Thyroid gland (tissue), 4 donors: Measurements from ENCODE around the gene PRDM1. TPM values are rescaled to one million over a fixed set of nuclear protein-coding genes. Genes with fewer than 3 reads are reported as not detected.

Source experiments
- DNase-seq, 2 donors: peaks; one replicate each; pipeline ENCODE4 v3.0.0-alpha.2; 2019
- H3K27ac ChIP-seq, 3 donors: fragments of 200-600 bp; sonication (generic); 1 replicate in 2 of 3; 2 replicates in 1 of 3; pipeline ENCODE4 v1.5.1; 2016 to 2019; ENCODE audit warnings: mild to moderate bottlenecking in 1 of 3, moderate library complexity in 1 of 3
- H3K27me3 ChIP-seq: fragments of 200-600 bp; sonication (generic); one replicate; pipeline ENCODE4 v1.5.1; 2019
- H3K36me3 ChIP-seq, 2 donors: fragments of 200-600 bp; sonication (generic); one replicate each; pipeline ENCODE4 v1.5.1; 2016 to 2019
- H3K4me1 ChIP-seq, 2 donors: fragments of 200-600 bp; sonication (generic); one replicate each; pipeline ENCODE4 v1.5.1; 2017 to 2019
- H3K4me3 ChIP-seq, 3 donors: fragments of 200-600 bp; sonication (generic); replicated peaks in 1 of 3; 1 replicate in 2 of 3; 2 replicates in 1 of 3; pipeline ENCODE4 v1.5.1; 2016; ENCODE audit warnings: mild to moderate bottlenecking in 1 of 3
- H3K9me3 ChIP-seq: fragments of 200-600 bp; sonication (generic); one replicate; pipeline ENCODE4 v1.5.1; 2017
- POLR2A ChIP-seq, 2 donors: fragments of 450-650 bp; IDR thresholded peaks; one replicate each; pipeline ENCODE4 v1.6.1; 2017; ENCODE audit warnings: antibody characterized with exemption in 2 of 2, mild to moderate bottlenecking in 2 of 2, moderate library complexity in 1 of 2
- WGBS, 2 donors: methylation state at CpG; one replicate each; pipeline ENCODE4 v1.1.5; 2017; 5-methylcytosine and 5-hydroxymethylcytosine counted together
- intact Hi-C: fragments of 100-400 bp; cut with DNase I; formaldehyde crosslinking; loops from one replicate; pipeline ENCODE4 v1.15.1; 2023
- total RNA-seq, 4 donors: library from RNA; depleted of rRNA; stranded (reverse); fragments of >200 nt; gene quantifications; one replicate each; pipeline ENCODE4 v1.2.3, GENCODE V29; 2016
- TF ChIP-seq, protein P1 (sequence below), 6 experiments: fragments of 200-600 bp in 3 of 6; fragments of 450-650 bp in 3 of 6; sonication (generic) in 3 of 6; IDR thresholded peaks; one replicate each; pipeline ENCODE4 v1.5.1; 2016 to 2019; ENCODE audit warnings: antibody characterized with exemption in 6 of 6, mild to moderate bottlenecking in 2 of 6, inconsistent platforms in 1 of 6, moderate library complexity in 1 of 6

The PRDM1 gene
- total RNA-seq, 4 donors from 2014 or later, result 5.6 to 7.6 (median 7.0) TPM

DNA sequence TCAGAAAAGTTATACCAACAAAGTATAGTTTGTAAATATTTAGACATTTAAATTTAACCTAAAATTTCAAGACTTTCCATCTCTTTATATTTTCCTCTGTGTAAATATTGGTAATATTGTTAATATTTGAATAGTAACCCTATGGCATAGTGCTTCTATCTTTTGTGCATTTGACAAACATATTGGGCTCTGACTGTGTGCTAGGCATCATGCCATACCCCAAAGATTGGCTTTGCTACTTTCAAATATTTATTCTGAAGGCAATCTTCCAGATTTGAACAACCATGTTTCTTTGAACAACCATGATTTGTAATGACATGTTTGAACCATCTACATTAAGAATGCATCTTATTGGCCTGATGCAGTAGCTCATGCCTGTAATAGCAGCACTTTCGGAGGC, 15.5 kb upstream of the PRDM1 start:
- Histone ChIP-seq H3K27ac (no peak overlapping the region), H3K27me3 (no peaks in the 10 kb centered on the region), H3K4me1 (peaks cover 5 to 10% of the 10 kb centered on the region in 2 donors), H3K9me3 (no peaks in the 10 kb centered on the region), H3K4me3 (no peak overlapping the region), H3K36me3 (no peaks in the 10 kb centered on the region)
- 97 to 100% methylated on average over 1 of the region's 1 CpG for WGBS, 2 donors
- DNase-seq, result no peak
- TF ChIP-seq, protein P1, sequence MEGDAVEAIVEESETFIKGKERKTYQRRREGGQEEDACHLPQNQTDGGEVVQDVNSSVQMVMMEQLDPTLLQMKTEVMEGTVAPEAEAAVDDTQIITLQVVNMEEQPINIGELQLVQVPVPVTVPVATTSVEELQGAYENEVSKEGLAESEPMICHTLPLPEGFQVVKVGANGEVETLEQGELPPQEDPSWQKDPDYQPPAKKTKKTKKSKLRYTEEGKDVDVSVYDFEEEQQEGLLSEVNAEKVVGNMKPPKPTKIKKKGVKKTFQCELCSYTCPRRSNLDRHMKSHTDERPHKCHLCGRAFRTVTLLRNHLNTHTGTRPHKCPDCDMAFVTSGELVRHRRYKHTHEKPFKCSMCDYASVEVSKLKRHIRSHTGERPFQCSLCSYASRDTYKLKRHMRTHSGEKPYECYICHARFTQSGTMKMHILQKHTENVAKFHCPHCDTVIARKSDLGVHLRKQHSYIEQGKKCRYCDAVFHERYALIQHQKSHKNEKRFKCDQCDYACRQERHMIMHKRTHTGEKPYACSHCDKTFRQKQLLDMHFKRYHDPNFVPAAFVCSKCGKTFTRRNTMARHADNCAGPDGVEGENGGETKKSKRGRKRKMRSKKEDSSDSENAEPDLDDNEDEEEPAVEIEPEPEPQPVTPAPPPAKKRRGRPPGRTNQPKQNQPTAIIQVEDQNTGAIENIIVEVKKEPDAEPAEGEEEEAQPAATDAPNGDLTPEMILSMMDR (IDR thresholded peaks at IDR 0.05), result no peak
- no peak for TF ChIP-seq POLR2A (IDR thresholded peaks at IDR 0.05)
- intact Hi-C loops, result loop anchor here (10.0 kb wide), 1 partner anchor 86 kb away; no protein-coding TSS in a partner anchor

DNA sequence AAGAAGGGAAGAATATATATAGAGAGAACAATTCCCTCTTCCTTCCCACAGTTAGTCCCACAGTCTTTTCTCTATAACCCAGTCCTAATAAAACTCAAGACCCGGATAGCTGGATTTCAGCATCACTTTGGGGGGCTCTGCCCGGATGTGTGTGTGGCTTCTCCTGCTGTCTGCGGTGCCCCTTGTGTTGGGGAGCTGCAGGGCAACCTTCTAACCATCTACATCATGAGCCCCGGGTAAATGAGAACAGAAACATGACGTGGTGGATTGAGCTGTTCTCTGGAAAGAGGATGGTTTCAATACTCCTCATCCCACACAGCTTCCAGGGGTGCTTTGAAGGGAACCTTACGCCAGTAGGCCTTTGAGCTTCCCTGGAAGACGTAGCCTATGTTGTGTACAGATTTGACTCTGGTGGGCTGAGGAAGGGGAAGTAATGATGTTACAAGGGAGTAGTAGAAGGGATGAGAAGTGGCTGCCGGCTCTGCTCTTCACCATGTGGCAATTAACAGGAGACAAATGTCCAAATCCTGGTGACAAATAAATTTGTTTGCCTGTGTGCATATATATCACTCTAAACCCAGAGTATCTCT, 13.5 kb upstream of the PRDM1 start:
- 88 to 89% methylated on average over 8 of the region's 8 CpGs for WGBS, 2 donors
- TF ChIP-seq POLR2A (IDR thresholded peaks at IDR 0.05), result no peak
- no peak for DNase-seq
- no peaks in the 10 kb centered on the region for H3K36me3 ChIP-seq
- no peak overlapping the region for H3K27ac ChIP-seq
- peaks cover 5 to 10% of the 10 kb centered on the region in 2 donors for H3K4me1 ChIP-seq
- no peaks in the 10 kb centered on the region for H3K27me3 ChIP-seq
- H3K4me3 ChIP-seq, result no peak overlapping the region
- intact Hi-C loops, result loop anchor here (10.0 kb wide), 1 partner anchor 88 kb away; no protein-coding TSS in a partner anchor
- no peaks in the 10 kb centered on the region for H3K9me3 ChIP-seq

DNA sequence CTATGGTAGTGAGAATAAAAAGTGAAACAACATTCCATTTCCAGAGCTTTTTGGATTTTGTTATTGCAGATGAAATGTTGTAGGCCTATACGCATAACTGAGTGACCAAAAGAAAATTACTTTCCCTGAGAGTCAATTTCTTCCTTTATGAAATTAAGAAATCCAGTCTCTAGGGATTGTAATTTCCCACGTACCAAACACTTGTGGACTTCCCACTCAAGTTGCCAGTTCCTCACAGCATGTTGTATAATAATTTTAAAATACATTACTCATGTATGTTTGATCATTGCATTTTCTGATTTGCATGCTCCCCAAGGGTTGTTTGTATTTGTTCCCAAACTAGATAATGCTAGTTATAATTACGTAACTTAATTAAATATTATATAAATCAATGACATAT, 12.0 kb upstream of the PRDM1 start:
- H3K4me1 ChIP-seq, result peaks cover 5 to 7% of the 10 kb centered on the region in 2 donors
- no peak for TF ChIP-seq POLR2A (IDR thresholded peaks at IDR 0.05)
- TF ChIP-seq, protein P1 (IDR thresholded peaks at IDR 0.05), result no peak
- H3K27me3 ChIP-seq, result no peaks in the 10 kb centered on the region
- intact Hi-C loops, result loop anchor here (10.0 kb wide), 1 partner anchor 89 kb away; no protein-coding TSS in a partner anchor
- H3K36me3 ChIP-seq, result no peaks in the 10 kb centered on the region
- H3K27ac ChIP-seq, result no peak overlapping the region
- no peaks in the 10 kb centered on the region for H3K9me3 ChIP-seq
- no peak overlapping the region for H3K4me3 ChIP-seq
- DNase-seq, result no peak
- WGBS, 2 donors, result 73 to 90% methylated on average over 3 of the region's 3 CpGs

DNA sequence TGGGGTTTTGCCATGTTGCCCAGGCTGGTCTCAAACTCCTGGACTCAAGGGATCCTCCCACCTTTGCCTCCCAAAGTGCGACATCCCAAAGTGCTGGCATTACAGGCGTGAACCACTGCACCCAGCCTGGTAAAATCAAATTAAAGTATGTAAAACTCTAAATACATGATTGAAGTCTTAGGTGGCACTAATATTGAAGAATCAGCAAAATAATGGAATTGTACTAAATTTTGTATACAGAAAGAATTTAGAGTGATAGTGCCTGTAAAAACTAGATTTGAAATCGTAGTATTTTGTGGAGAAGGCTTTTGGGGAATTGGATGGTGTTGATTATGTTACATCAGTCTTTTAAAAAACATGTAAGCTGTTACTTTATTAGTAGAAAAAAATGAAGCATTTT, 10.0 kb upstream of the PRDM1 start:
- no peak for DNase-seq
- WGBS, 2 donors, result 94% methylated on average over 3 of the region's 3 CpGs
- H3K27me3 ChIP-seq, result no peaks in the 10 kb centered on the region
- H3K4me3 ChIP-seq, result no peak overlapping the region
- no peaks in the 10 kb centered on the region for H3K36me3 ChIP-seq
- H3K27ac ChIP-seq, result no peak overlapping the region
- intact Hi-C loops, result loop anchor here (10.0 kb wide), 1 partner anchor 91 kb away; no protein-coding TSS in a partner anchor
- no peaks in the 10 kb centered on the region for H3K9me3 ChIP-seq
- TF ChIP-seq, protein P1 (IDR thresholded peaks at IDR 0.05), result no peak
- no peak for TF ChIP-seq POLR2A (IDR thresholded peaks at IDR 0.05)
- no peaks in the 10 kb centered on the region for H3K4me1 ChIP-seq

DNA sequence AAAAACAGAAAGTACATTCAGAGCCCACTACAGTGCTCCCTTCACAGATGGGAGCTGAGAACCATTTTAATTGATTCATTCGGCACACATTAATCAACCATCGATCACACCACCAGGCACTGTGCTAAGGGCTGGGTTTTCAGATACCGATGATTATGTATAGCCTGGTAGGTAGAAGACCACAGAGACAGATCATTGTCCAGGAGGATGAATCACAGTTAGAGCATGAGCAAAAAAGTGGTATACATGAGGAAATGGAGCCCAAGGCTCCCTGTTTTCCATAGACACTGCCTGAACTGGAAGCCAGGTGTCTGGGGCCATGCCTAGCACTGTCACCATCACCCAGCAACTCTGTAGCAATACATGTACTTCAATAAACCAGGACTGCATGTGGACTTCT, 9.0 kb upstream of the PRDM1 start:
- H3K4me3 ChIP-seq, result no peak overlapping the region
- H3K27ac ChIP-seq, result no peak overlapping the region
- no peaks in the 10 kb centered on the region for H3K36me3 ChIP-seq
- WGBS, 2 donors, result 96 to 97% methylated on average over 3 of the region's 3 CpGs
- TF ChIP-seq, protein P1 (IDR thresholded peaks at IDR 0.05), result no peak
- TF ChIP-seq POLR2A (IDR thresholded peaks at IDR 0.05), result no peak
- no peak for DNase-seq
- no peaks in the 10 kb centered on the region for H3K27me3 ChIP-seq
- no peaks in the 10 kb centered on the region for H3K9me3 ChIP-seq
- H3K4me1 ChIP-seq, result no peaks in the 10 kb centered on the region
- intact Hi-C loops, result loop anchor here (10.0 kb wide), 1 partner anchor 92 kb away; no protein-coding TSS in a partner anchor
